GM21515 (cell line): ENCODE results near the gene ZC3HAV1.
A peak's percentile ranks its signal among the peaks of the same experiment; 100 is the strongest.
"Not testable (repeated sequence)": the region's sequence is repeated elsewhere in the genome, so short reads cannot be mapped to it uniquely, and the experiment has no call there.

Experiments
- ATAC-seq: cut with Tn5 transposase; IDR thresholded peaks from one replicate; pipeline ENCODE4 v1.9.1; 2021; ENCODE audit not compliant: unreplicated experiment

Gene ZC3HAV1

GRCh38 chr7:139112741-139113250, 3.3 kb upstream of the ZC3HAV1 start:
- no peak for ATAC-seq

- ATAC-seq = no peak
These were observed 2.8 kb upstream of the ZC3HAV1 start for GRCh38 chr7:139112316-139112715.

- ATAC-seq = no peak
These were observed 2.3 kb upstream of the ZC3HAV1 start for GRCh38 chr7:139111811-139112301.

DNA sequence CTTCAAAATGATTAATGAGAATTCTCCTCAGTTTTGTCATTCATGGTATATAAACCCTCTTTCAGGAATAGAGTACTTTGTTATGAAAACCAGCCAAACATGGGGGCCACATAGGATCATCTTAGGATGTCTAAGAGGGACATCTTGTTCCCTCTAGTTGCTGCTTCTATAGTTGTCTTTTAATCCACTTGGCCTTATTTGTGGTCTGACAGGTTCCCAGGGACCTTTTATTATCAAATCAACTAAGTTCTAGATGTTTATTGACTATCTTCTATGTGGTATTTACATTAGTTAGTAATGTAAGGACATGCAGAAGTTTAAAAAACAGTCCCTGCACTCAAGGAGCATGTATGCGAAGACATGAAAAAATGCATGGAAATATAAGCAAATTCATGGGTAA, 1.6 kb upstream of the ZC3HAV1 start:
- no peak for ATAC-seq

DNA sequence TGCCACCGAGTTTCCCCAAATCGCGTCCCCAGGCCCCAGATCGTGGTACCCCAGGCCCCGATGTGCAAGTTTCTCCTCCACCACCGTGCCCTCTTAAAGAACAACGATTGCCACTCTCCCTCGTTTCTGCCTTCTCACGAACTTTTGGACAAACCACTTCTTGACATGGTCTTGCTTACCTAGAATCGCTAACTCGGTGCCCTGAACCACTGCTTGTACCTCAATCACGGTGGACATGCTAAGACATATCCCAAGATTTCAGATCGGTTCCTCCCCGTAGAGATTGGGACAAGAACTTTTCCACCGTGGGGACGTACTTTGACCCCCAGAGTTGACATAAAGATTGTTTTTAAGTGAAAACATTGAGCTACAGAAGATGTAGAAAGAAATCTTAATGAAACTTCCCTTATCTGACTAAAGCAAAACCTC, 477 bp upstream of the ZC3HAV1 start:
- no peak for ATAC-seq

GRCh38 chr7:139108266-139109187, 993 bp downstream of the ZC3HAV1 start:
- peak; percentile 8 for ATAC-seq

- ATAC-seq = no peak
These were observed 2.6 kb downstream of the ZC3HAV1 start for GRCh38 chr7:139106959-139107358.

DNA sequence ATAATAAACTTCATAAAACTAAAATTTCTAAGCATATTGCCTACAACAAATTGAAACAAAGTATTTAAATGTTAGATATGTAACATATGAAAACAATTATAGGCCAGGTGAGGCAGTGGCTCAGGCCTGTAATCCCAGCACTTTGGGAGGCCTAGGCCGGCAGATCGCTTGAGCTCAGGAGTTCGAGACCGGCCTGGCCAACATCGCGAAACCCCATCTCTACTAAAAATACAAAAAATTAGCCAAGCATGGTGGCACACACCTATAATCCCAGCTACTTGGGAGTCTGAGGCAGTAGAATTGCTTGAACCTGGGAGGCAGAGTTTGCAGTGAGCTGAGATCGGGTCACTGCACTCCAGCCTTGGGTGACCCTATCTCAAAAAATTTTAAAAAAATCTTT, 3.3 kb downstream of the ZC3HAV1 start:
- not testable (repeated sequence) for ATAC-seq

GRCh38 chr7:139105484-139105883, 4.0 kb downstream of the ZC3HAV1 start:
- no peak for ATAC-seq

GRCh38 chr7:139104091-139104450, 5.4 kb downstream of the ZC3HAV1 start:
- no peak for ATAC-seq

DNA sequence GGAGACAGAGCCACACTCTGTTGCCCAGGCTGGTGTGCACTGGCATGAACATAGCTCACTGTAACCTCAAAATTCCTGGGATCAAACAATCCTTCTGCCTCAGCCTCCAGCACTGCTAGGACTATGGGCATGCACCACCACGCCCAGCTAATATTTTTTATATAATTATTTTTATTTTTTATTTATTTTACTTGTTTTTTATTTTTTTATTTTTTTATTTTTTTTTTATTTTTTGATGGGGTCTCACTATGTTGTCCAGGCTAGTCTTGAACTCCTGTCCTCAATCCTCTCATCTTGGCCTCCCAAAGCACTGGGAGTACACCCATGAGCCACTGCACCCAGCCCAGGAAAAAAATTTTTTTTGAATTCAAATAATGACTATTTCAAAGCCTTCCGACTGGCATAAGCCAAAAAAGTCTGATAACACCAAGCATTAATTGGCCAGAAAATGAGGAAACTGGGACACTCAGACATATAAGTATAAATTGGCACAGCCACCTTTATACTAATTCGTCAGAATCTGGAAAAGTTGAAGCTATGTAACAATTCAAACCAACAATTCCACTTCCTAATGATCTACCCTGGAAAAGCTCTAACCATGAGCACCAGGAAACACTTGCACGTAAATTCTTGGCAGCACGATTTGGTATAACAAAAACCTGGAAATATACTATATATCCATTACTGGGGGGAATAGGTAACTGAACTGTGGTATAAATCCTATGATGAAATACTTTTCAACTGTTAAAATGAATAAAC, 6.3 kb downstream of the ZC3HAV1 start:
- no peak for ATAC-seq

DNA sequence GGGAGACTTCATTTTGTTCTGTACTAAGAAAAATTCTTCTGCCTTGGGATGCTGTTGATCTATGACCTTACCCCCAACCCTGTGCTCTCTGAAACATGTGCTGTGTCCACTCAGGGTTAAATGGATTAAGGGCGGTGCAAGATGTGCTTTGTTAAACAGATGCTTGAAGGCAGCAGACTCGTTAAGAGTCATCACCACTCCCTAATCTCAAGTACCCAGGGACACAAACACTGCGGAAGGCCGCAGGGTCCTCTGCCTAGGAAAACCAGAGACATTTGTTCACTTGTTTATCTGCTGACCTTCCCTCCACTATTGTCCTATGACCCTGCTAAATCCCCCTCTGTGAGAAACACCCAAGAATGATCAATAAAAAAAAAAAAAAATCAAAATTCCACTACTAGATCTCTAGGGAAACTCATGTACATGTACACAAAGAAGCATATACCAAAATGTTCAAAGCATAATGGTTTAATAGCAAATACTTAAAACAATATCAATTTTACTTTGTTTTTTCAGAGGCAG, 7.8 kb downstream of the ZC3HAV1 start:
- not testable (repeated sequence) for ATAC-seq

- ATAC-seq = no peak
These were observed 10.2 kb downstream of the ZC3HAV1 start for GRCh38 chr7:139099172-139099947.

DNA sequence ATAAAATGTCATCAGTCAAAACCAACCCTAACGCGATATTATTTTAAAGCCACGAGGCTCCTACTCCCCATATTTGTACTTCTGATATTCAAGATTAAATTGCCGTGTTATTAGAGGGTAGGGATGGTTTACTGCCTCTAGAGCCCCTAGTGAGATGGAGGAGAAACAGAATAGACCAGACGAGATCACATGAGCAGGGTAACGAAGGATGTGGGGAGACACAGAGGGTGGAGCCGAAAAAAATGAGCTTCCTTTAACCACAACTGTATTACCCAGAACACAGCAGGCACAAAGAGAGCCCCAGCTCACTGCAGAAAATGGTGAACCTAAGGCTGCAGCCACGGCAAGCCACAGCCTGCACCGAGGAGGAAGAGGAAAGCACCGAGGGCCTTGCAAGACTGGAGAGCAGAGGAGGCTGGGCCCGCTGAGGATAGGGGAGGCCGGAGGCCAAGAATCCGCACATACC, 14.3 kb downstream of the ZC3HAV1 start:
- peak; percentile 99 for ATAC-seq

DNA sequence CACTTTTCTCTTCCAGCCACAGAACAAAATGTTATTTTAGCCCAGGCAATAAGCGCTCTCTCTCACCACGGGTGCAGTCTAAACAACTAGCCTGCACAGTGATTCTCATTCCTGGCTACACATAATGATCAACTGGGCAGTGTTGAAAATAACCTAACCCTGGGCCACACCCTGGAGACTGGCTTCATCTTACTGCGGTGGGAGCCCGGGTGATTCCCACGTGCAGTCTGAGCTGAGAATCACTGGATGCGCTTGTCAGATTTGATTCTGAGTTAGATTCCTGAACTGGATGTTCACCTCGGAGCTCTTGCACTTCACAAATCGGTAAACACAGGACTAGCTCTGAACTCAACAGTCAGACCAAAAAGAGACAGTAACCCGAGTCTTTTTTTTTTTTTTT, 14.9 kb downstream of the ZC3HAV1 start:
- no peak for ATAC-seq

DNA sequence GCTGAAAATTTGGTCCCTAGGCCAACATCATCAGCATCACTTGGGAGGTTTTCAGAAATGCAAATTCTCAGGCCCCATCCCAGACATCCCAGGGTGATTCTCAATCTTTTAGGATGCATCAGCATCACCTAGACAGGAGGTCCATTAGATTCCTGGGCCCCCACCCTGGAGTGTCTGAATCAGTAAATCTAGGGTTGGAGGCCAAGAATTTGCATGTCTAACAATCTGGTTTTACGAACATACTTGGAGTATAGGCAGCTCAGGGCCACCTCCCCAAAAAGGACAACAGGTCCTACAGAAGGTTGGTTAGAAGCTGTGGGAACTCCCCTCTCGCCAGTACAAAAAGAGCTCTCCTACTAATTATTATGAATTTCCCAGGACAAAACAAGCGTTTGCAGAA, 15.5 kb downstream of the ZC3HAV1 start:
- ATAC-seq = no peak

- ATAC-seq = not testable (repeated sequence)
These were observed 16.0 kb downstream of the ZC3HAV1 start for GRCh38 chr7:139093512-139093911.

DNA sequence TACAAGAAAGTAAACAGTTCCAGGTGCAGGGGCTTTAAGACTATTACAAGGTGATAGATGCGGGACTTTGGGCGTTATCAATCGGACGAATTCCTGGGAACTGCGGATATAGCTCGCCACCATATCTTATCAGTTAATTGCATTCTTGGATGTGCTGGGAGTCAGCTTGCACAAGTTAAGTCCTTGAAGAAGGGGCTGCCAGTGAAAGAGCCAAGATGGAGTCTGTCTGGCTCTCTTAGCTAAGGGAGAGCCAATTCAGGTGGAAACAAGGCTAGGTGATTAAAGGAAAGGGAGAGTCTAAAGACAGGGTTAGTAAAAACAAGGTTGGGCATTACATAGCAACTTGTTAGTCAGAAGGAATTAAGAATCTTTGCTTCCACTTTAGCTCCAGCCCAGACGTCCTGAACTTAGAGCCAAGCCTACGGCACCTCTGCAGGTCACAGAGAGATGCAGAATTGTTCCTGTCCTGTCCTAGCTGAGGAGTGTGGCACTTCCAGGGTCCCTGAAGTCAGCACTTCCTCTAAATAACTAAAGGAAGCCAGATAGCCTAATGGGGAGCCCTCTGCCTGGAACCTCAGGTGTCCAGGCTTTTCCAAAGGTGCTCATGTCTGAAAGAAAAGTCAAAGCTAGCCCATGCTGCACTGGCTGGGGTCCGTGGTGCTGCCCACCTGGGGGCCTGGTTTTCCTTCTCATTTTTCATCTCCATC, 17.3 kb downstream of the ZC3HAV1 start:
- no peak for ATAC-seq

DNA sequence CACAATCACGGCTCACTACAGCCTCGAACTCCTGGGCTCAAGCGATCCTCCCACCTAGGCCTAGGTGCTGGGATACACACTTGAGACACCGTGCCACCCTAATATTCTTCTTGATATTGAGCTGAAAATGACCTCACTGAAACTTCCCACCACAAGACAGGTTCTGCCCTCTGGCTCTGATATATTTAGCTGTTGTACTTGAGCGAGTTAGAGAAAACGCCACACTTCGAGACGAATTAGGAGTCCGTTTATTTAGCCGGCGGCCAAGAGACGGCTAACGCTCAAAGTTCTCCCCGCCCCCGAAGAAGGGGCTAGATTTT, 17.9 kb downstream of the ZC3HAV1 start:
- no peak for ATAC-seq

- no peak for ATAC-seq
These were observed 20.4 kb downstream of the ZC3HAV1 start for GRCh38 chr7:139089118-139089517.
